T47D (cell line): ENCODE measurements around the gene RRP8.
A peak's percentile ranks its signal among the peaks of the same experiment; 100 is the strongest.

ENCODE experiments used
- DNase-seq, 2 experiments: peaks; one replicate each; pipeline versions ENCODE4 v3.0.0 to v3.0.0-alpha.2; 2011 to 2012; ENCODE audit warnings: low read depth in 1 of 2, low spot score in 1 of 2
- JUND ChIP-seq: IDR thresholded peaks from 2 replicates; pipeline ENCODE4 v1.6.1; 2012; ENCODE audit warnings: low read depth
- in situ Hi-C: cut with HindIII; loops from 2 replicates; pipeline ENCODE4 v1.10.0; 2016; ENCODE audit warnings: low sequenced_read_pairs, low pct_unique_long_range_greater_than_20kb

The RRP8 gene

DNA sequence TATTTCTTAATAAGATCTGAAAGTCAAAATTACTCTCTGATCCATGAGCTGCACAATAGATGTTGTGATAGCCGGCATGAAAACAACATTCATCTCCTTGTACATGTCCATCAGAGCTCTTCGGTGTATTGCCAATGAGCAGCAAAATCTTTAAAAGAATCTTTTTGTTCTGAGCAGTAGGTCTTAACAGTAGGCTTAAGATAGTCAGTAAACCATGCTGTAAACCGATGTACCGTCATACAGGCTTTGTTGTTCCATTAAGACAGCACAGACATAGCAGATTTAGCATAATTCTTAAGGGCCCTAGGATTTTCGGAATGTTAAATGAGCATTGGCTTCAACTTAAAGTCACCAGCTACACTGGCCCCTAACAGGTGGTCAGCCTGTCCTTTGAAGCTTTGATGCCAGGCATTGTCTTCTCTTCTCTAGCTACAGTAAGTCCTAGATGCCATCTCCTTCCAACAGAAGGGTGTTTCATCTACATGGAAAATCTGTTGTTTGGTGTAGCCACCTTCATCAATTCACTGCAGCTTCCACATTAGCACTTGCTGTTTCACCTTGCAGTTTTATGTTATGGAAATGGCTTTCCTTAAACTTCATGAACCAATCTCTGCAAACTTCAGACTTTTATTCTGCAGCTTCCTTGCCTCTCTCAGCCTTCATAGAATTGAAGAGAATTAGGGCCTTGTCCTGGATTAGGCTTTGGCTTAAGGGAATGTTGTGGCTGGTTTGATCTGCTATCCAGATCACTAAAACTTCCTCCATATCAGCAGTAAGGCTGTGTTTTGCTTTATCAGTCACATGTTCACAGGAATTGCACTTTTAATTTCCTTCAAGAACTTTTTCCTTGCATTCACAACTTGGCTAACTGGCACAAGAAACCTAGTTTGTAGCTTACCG is 28.4 kb downstream of the RRP8 start:
- TF ChIP-seq JUND: no peak
- DNase-seq: no peak
- in situ Hi-C loops: no loop called here

- no peak for DNase-seq
- in situ Hi-C loops: no loop called here
- TF ChIP-seq JUND: no peak
These were observed 31.2 kb downstream of the RRP8 start for GRCh38 chr11:6572215-6572614.

DNA sequence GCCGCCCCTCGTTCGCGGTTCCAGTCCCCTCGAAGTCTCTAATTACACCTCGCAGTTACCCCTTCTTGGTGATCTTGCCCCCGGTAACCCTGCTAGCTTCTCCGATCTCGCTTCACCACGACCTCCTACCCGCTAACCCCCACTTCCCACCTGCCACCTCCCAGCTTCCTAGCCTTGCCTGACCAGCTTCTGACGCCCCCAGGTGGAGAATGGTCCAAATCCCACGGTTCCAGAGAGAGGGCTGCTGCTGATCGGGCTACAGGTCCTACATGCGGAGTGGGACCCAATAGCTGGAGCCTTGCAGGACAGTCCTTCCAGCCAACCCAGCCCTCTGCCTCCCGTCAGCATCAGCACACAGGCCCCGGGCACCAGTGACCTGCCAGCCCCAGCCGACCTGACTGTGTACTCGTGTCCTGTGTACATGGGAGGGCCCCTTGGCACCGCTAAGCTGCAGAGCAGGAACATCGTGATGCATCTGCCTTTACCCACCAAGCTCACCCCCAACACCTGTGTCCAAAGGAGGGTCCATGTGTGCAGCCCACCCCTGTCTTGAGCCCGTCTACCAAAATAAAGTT is 31.9 kb downstream of the RRP8 start:
- no peak for TF ChIP-seq JUND
- DNase-seq: no peak
- in situ Hi-C loops: no loop called here

DNA sequence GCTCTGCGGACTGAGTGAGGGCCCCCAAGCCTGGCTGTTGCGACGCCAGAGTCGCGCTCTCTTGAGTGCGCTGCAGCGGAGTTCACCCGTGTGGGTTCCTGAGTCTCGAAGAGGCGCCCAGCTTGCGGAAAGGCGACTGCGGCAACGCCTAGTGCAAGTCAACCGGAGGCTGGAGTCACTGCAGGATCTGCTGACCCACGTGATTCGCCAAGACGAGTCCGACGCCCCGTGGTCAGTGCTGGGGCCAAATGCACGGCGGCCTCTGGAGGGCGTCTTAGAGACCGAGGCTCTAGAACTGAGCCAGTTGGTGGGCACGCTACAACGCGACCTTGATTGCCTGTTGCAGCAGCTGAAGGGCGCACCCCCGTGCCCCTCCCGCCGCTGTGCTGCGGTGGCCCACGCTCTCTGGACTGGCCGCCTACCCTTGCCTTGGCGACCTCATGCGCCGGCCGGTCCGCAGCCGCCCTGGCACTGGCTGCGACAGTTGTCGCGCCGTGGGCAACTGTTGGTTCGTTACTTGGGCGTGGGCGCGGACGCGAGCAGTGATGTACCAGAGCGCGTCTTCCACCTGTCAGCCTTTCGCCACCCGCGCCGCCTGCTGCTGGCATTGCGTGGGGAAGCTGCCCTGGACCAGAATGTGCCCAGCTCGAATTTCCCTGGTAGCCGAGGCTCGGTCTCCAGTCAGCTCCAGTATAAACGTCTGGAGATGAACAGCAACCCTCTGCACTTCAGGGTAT is 32.6 kb downstream of the RRP8 start:
- in situ Hi-C loops: no loop called here
- DNase-seq: no peak

GRCh38 chr11:6569706-6570105 is 33.7 kb downstream of the RRP8 start:
- in situ Hi-C loops: no loop called here
- TF ChIP-seq JUND: no peak
- no peak for DNase-seq

More for the DNA sequence above, 32.6 kb downstream of the RRP8 start:
- no peak for TF ChIP-seq JUND

DNA sequence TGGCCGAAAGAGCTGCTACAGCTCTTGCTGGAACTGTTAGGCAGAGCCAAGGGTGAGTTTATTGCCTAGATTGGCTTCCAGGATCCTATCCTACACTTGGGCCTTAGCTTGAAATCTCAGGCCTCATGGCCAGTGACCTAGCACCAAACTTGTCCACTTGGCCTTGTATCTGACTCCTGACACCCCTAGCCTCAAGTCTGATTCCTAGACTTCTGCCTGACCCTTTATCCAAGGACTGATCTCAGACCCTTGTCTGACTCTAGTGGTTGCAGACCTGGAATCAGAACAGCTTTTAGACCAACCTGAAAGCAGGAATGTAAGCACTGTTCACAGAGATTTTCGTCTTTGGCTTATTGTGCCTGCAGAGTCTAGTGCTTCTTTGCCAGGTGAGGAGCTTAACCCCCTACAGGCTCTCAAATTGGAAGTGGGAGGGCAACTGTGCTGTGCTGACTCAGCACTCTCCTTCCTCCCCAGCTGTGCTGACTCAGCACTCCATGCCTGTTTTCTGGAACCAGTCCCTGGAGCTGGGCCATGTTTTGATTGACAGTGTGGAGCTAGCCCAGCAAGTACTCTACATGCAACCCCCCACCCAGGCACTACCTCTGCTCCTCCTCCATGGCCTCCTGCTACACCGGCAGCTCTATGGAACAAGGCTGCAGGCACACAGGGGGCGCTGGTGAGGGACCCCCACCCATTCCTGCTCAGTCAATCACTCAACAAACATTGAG is 35.1 kb downstream of the RRP8 start:
- peak; percentile 64 to 81 for DNase-seq
- TF ChIP-seq JUND: no peak
- in situ Hi-C loops: no loop called here

- no peak for TF ChIP-seq JUND
- no peak for DNase-seq
- in situ Hi-C loops: no loop called here
These were observed 36.1 kb downstream of the RRP8 start for GRCh38 chr11:6567371-6567745.

- no peak for DNase-seq
- in situ Hi-C loops: no loop called here
- TF ChIP-seq JUND: no peak
These were observed 36.6 kb downstream of the RRP8 start for GRCh38 chr11:6566704-6567370.

GRCh38 chr11:6565988-6566703 is 37.3 kb downstream of the RRP8 start:
- no peak for DNase-seq
- in situ Hi-C loops: no loop called here
- TF ChIP-seq JUND: no peak

GRCh38 chr11:6565325-6565724 is 38.1 kb downstream of the RRP8 start:
- in situ Hi-C loops: no loop called here
- no peak for TF ChIP-seq JUND
- DNase-seq: no peak

DNA sequence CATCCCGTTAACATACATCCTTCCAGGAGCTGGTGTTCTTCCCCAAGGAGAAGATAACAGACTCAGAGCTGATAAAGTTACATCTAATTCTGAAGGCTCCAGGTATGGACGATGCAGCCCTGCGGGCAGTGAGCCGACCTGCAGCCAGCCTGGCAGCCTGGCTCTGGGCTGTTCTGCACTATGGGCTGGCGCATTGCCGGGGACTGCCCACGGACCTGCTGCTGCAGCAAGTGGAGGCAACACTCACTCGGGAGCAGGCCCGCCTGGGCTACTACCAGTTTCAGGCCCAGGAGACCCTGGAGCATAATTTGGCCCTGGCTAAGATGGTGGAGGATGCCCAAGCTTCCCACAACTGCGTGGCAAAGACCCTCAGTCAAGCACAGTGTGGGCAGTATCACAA is 39.7 kb downstream of the RRP8 start:
- in situ Hi-C loops: no loop called here
- no peak for TF ChIP-seq JUND
- DNase-seq: no peak
